Vagina (tissue), 2 donors: ENCODE data around the gene SF3B5.

Experiments used
- CTCF ChIP-seq, 3 experiments: fragments of 450-650 bp in 2 of 3; fragments of 200-600 bp in 1 of 3; sonication (generic) in 1 of 3; IDR thresholded peaks; one replicate each; pipeline ENCODE4 v1.5.1; 2017 to 2019; ENCODE audit warnings: antibody characterized with exemption in 3 of 3, mild to moderate bottlenecking in 2 of 3, moderate library complexity in 2 of 3
- POLR2AphosphoS5 ChIP-seq, 2 donors: sonication (generic); formaldehyde crosslinking; IDR thresholded peaks; one replicate each; pipeline ENCODE4 v1.9.0; 2017; ENCODE audit warnings: antibody characterized with exemption in 2 of 2, mild to moderate bottlenecking in 2 of 2, low read depth in 1 of 2; ENCODE audit not compliant: insufficient read depth in 1 of 2

DNA sequence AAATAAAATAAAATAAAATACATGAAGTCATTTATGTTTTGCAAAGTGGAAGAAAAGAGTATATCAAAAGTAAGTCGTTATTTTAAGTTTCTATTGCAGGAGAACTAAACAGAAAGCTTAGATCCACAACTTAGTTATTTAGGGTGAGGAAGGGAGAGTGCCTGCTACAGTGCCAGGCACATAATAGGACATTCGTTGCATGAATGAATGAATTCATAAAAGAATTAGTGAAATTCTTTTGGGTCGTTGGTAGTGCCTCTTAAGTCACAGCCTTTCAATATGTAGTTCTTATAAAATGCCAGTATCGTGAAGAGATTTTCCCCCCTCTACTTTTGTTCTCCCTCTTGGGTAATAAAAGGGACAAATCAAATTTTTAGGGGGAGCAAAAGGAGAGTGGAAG, 29.1 kb downstream of the SF3B5 start:
- TF ChIP-seq CTCF (IDR thresholded peaks at IDR 0.05) (no peak), POLR2AphosphoS5 (IDR thresholded peaks at IDR 0.05; ENCODE audit: insufficient read depth in 1 of 2, low read depth in 1 of 2) (no peak)
